GM19463 (cell line): ENCODE results near the gene BICDL2.

ENCODE experiments used
- ATAC-seq: cut with Tn5 transposase; IDR thresholded peaks from one replicate; pipeline ENCODE4 v1.9.1; 2021; ENCODE audit warnings: mild to moderate bottlenecking, moderate library complexity; ENCODE audit not compliant: unreplicated experiment

BICDL2 gene

DNA sequence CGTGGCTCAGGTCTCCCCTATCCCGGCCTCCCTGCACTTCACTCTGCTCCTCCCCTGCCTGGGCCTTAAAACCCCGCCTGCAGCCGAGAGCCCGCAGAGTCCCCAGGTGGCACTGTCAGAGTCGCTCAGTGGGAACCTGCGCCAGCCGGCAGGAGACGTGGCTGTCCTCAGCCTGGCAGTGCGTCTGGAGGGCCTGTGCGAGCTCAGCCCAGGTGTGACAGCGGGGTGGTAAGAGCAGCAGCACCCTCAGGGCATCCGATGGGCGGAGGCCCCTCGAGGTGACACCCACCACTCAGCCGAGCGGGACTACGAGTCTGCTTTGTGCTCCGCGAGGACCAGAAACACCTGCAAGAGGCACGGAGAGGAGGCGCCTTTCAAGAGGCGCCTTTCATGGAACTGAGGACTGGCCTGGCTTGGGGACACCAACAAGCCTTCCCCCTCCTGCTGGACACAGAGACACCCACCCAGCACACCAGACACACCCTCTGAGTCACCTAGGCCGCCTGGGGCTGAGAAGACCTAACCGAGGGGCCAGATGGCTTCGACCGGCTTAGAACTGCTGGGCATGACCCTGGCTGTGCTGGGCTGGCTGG is 23.8 kb downstream of the BICDL2 start, which contains the start of gene CLDN9:
Gene CLDN9 (plus strand): TSS at position 96 of the 593 bp plus-strand sequence. CDS start 440 bp downstream, at position 536.
- no peak for ATAC-seq

DNA sequence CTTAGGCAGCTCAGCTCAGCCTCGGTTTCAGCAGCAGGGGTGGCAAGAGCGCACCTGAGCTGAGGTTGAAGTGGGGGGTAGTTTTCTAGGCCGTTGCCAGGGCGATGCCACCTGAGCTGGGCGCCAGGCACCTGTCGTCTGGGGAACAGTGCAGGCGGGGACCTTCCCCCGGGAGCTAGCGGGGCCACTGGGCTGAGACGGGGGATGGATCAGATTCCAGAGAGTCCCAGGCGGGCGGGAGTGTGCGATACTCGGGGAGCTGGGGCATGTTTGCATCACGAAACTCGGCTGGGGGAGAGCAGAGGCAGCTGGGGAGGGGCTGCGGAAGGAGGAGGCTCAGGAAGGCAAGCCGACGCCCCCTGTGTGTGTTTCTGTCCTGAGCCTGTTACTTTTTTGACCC is 24.5 kb downstream of the BICDL2 start:
- no peak for ATAC-seq

DNA sequence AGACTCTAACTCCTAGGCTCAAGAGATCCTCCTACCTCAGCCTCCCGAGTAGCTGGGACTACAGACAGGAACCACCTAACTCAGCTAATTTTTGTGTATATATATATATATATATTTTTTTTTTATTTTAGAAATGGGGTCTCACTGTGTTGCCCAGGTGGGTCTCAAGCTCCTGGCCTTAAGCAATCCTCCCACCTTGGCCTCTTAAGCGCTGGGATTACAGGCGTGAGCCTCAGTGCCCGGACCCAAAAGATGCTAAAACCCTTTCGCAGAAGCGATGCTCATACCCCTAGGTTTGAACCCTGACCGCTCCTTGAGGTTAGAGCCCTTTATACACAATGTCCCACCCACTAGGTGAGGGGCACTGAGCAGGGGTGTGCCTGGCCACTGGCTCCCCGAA is 26.2 kb downstream of the BICDL2 start:
- ATAC-seq: no peak

DNA sequence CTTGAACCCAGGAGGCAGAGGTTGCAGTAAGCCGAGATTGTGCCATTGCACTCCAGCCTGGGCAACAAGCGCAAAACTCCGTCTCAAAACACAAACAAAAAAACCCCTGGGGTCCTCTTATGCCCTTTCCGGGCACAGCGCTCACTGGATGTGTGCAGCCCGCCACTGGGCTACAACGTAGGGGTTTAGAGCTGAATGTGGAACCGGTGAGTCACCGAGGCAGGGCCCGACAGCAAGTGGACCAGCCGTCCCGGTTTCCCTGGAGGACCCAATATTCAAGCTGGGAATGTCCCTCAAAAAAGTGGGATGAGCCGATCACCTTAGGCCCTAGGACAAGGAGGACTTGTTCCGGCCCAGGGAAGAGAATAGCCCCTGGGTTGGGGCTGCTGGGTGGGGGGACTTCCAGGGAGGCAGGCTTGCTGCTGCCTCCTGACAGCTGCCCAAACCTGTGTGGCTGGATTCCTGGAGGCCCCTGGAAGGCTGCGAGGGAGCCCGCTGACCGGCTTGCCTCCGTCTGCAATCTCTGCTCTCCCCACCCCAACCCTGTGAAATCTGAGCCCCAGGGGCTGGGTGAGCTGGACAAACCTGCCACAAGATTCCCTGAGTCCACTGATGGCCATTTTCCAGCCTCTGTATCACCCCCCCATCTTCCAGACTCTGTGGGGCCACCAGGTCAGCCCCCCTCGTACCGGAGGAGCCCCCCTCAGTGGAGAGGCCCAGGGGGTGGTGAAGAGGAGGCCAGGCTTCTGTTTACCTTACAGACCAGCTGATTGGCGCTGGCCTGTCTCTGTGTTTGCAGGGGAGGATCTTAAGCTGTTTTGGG is 27.0 kb downstream of the BICDL2 start:
- no peak for ATAC-seq

DNA sequence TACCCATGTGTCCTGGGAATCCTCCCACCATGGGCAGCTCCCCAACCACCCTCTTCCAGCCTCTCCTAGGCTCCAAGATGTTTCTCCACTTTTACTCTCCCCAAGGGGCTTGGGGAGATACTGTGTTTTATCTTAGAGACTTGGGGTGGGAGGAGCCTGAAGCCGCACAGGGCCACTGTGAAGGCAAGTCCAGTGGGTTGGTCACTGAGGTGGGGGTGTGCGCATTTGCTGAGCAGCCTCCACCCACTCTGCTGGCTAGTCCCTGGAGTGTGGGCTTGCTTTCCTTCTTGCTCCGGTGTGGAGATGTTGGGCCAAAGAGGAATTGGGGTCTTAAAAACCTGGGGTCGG is 28.1 kb downstream of the BICDL2 start:
- no peak for ATAC-seq

DNA sequence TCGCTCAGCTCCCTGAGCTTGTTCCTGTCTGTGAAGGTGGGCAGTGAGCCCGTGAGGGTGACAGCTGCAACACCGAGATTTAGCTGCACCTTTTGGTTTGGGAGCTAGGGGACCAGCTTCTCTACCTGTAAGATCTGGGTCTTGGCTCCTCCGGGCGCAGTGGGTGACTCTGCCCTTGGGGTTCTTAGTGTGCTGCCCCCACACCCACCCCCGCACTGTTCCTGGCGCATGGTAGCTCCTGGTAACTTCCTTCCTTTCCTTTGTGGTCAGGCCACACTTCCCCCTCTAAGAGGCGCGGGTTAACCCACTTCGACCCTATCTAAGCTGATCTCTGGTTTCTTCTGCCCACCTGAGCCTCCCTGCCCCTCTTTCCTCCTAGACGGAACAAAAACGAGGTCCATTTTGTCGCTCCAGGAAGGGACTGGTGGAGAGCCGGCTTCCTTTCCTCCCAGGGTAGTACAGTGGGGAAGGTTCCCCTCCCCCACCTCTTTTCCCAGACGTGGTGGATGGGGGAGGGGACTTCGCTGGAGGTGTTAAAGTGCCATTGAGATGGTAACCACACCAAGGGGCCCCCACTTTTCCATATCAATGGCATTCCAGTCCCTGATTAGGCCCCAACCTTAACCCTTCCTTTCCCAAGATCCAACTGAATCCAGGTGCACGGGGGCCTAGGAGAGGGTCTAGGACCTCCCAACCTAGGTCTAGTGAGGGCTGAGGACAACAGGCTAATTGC is 28.6 kb downstream of the BICDL2 start:
- ATAC-seq: no peak

- ATAC-seq: no peak
Measured at GRCh38 chr16:3007059-3007956, 29.4 kb downstream of the BICDL2 start.

DNA sequence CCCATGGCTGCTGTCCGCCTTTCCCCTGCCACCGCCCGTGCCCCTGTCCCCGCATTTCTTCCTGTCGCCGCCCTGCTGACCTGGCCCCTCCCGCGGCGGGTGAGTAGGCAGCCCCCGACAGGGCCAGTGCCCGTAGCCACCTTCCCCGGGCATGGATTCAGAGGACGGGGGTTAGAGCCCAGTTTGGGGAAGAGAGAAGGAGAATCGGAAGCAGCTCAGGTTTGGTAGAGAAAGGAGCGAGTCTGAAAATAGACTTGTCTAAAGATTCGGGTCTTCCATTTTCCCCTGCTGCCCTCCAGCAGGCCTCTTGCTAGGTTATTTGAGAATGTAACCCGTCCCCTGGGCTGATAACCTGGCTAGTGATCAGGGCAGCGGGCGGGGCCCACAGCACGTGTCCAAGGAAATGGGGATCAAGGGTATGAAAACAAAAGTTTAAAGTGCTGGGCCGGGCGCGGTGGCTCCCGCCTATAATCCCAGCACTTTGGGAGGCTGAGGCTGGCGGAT is 31.9 kb downstream of the BICDL2 start:
- ATAC-seq: no peak

DNA sequence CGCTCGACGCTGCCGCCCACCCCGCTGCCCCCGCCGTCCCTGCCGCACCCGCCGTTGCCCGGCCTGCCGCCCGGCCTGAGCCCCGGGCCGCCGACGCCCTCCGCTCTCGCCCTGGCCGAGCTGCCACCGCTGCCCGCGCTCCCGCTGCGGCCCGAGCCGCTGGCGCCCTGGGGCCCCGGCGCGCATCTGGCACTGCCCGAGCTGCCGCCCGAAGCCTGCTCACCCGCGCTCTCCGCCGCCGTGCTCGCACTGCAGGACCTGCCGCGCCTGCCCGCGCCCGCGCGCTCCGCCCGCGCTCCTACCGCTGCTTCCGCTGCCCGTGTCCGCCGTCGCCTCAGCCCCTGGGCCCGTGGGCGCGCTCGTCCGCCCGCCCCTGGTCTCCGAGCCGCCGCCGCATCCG is 32.4 kb downstream of the BICDL2 start:
- peak; percentile 7 for ATAC-seq

DNA sequence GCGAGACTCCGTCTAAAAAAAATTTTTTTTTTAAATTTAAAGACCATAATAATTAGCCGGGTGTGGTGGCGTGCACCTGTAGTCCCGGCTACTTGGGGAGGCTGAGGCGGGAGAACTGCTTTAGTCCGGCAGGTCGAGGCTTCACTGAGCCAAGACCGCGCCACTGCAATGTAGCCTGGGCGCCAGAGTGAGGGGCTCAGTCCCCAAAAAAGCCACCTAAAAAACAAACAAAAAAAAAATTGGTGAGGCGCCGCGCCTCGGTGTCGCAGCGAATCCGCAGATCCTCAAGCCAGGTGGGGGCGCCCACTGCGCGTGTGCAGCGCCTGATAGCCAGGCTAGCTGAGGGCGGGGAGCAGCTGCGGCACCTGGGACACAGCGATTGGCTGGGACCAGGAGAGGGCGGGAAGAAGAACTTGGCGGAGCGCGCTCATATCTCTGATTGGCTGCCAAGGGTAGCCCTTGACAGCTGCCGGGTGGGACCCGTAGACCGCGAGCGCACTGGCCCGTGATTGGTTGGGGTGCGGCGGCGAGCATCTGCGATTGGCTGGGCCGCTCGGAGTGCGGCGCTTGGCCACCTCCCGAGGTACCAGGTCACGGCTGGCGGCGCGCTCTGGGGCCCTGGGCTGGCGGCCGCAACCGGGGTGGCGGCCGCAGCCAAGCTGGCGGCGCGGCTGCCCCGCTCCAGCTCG is 33.0 kb downstream of the BICDL2 start:
- peak; percentile 98 for ATAC-seq

GRCh38 chr16:3001316-3001715 is 35.4 kb downstream of the BICDL2 start:
- no peak for ATAC-seq

DNA sequence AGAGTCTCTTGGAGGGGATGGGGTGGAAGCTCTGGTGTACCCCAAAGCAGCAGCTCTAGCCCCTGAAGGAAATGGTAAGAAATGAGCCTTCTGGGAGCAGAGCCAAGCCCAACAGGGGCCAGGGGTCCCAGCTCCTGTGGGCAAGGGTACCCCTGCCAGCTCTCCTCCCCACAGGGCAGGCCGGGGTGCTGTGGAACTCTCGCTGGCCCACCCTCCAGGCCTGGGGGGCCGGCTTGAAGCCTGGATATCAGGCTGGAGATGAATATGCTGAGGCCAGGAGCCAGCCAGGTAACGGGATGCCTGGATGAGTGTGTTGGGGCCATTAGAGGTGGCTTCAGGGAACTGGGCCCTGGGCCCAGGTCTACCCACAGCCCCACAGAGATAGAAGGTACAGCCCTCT is 36.2 kb downstream of the BICDL2 start:
- ATAC-seq: no peak

- no peak for ATAC-seq
Measured at GRCh38 chr16:2999929-3000328, 36.8 kb downstream of the BICDL2 start.

DNA sequence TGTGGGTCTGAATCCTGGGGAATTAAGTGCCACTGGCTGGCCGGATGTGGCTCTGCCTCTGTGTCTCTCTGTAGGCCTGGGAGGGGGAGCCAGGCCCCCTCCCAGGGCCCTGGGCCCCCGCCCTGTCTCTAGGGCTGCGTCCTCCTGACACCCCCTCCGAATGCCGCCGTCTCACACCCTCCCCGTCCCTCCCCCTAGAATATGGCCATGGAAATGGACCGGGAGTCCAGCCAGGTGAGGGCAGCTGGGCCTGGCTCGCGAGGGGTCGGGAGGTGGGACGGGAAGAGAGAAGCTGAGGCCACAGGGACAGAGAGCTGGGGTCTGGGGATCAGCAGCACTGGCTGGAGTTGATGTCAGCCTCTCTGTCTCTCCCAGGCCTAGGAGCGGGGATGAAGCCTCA is 40.4 kb downstream of the BICDL2 start:
- no peak for ATAC-seq

GRCh38 chr16:2992383-2993081 is 44.2 kb downstream of the BICDL2 start:
- no peak for ATAC-seq

DNA sequence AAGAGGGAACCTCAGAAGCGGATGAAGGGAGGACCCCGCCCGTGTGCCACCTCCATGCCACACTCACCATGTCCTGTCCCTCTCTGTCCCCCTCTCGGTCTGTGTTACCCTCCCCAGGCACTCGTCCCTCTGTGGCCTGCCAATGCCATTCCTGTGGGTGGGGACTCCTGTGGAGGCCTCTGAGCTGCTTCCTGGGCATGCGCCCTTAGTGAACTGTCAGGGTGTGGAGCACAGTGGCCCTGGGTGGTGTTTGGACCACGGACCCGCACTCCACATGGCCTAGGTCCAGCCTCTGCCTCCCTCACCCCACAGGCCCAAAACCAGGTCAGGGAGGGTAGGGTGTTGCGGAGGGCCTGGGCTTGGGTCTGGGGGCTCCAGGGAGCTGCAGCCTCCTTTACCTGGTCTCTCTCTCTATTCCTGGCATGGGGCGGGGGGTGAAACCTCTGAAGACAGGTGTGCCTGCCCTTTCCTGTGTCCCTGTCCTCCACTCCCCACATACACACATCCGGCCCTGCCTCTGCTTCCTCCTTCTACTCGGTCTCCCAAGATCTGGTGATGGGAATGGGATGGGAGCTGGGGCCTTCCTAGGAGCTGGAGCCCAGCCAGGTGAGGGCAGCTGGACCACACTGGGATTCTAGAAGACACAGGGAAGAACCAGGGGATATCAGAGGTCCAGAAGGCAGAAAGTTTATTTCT is 45.0 kb downstream of the BICDL2 start:
- no peak for ATAC-seq

DNA sequence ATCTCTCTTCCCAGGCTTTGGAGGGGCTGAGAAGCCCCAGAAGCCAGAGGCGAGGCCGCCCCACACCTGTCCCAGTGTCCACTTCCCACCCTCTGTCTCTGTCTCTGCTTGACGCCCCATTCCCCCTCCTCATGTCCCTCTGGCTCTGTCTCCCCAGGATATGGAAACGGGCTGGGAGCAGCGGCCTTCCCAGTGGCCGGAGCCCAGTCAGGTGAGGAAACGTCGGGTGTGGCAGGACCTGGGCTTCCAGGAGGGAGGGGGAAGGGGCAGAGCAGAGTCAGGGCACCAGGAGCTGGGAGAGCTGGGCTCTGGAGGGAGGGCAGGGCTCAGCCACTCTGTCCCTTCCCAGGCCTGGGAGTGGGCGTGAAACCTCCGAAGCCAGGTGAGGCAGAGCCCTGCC is 45.9 kb downstream of the BICDL2 start:
- no peak for ATAC-seq

DNA sequence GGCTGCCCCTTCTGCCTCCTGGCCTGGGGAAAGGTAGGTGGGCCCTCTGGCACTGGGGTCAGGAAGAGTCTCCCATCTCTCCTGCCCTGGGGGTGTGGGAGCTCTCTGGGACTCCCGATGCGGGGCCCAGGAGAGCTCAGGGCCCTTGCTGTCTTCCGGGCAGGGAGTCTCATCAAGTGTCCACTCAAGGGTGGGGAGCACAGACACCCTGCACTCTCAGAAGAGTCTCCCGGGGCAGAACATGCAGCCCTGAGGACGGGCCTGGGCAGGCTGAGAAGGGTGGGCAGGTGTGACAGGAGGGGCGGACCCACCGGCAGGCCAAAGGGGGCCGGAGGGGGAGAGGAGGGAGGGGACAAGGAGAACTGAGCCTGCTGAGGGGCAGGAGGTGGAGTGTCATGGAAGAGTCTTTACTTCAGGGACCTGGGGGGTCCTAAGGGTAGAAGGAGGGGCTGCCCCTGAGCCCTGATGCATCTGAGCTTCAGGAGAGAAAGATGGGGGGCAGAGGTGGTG is 48.1 kb downstream of the BICDL2 start:
- no peak for ATAC-seq

GRCh38 chr16:2987833-2988232 is 48.9 kb downstream of the BICDL2 start:
- no peak for ATAC-seq
